ENCODE data around the gene KLK13. TPM values are rescaled to one million over a fixed set of nuclear protein-coding genes. Genes with fewer than 3 reads are reported as not detected.

KLK13 gene
- total RNA-seq, 2 experiments from 2014 or later = not detected

DNA sequence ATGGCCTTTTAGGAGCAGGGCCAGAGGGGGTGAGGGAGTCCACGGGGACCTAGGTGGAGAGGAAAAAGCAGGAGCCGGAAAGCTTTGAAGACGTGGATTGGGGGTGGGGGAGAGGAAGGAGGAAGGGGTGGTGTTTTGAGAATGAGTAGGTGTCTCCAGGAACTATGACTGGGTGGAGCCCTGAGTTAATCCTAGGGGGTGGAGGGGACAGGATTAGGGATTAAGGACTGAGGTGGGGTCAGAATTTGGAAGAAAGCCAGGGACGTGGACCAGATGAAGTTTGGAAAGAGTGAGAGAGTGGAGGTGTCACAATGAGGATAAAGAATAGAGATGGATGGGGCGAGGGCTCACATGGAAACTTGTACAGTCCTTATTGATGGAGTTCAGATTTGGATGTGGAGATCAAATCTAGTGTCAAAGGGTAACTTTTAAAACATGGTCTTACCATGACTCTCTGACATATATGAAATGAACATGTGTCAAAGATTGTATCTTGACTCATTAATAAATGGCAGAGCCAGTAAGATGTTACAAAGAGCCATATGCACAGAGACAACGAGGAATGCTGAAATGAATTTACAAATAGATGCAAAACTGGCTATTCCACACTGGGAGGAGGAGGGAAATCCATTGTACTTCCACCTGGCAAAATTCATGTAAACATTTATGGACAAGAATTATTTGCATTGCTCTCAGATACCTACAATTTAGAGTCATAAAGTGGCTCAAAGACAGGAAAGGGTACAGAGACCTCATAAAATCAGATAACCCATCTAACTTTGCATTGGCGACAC lies 1.7 kb upstream of the KLK13 start:
- Mint-ChIP-seq H3K4me3 (no peak overlapping the region), H3K4me1 (peaks cover 3% of the 10 kb centered on the region), H3K27me3 (peaks cover 25% of the 10 kb centered on the region), H3K9me3 (no peaks in the 10 kb centered on the region), H3K27ac (no peak overlapping the region), H3K36me3 (ENCODE audit: low read depth) (no peaks in the 10 kb centered on the region)
- no peak for DNase-seq
- POLR2A ChIA-PET = no interaction called here
- CTCF ChIA-PET = interaction anchor here (0.6 to 1.0 kb wide), 2 partner anchors 34 to 157 kb away, joined by 3 read pairs; no protein-coding TSS in a partner anchor

DNA sequence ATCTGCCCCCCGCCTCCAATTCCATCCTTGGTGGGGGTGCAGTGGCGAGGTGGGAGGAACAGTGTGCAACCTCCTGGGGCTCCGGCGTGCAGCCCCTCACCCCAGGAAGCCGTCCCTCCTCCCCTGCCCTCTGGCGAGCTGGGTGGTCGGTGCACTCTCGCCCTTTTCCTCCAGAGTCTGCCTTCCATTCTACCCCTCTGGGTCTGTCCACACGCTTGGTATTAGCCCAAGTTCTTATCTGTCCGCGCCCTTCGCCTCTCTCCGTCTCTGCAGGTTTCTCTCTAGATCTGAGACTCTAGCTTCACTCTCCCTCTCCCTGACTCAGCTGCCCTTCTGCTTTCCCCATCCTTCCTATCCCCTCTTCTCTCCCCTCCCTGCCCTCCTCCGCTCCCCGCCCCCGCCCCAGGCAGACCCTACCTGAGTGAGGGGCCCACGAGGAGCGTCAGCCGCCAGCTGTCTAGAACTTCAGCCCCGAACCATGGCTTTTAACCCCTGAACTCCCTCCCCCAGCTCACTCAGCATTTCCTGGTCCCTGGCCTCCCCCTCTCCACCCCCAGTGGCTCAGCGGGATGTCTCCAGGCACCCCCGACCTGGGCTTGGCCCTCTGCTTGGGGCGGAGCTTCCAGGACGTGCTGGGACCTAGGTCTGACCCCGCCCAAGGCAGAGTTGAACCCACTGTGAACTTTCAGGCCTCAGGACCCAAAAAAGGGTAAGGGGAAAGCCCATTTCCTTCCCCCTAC lies 499 bp upstream of the KLK13 start:
- peaks cover 30% of the 10 kb centered on the region for H3K27me3 Mint-ChIP-seq
- no peak overlapping the region for H3K27ac Mint-ChIP-seq
- H3K36me3 Mint-ChIP-seq (ENCODE audit: low read depth) = no peaks in the 10 kb centered on the region
- POLR2A ChIA-PET = no interaction called here
- CTCF ChIA-PET = interaction anchor here (0.6 kb wide), 1 partner anchor 158 kb away, joined by 3 read pairs; no protein-coding TSS in a partner anchor
- no peak for DNase-seq
- peaks cover 3% of the 10 kb centered on the region for H3K4me1 Mint-ChIP-seq
- no peak overlapping the region for H3K4me3 Mint-ChIP-seq
- no peaks in the 10 kb centered on the region for H3K9me3 Mint-ChIP-seq

DNA sequence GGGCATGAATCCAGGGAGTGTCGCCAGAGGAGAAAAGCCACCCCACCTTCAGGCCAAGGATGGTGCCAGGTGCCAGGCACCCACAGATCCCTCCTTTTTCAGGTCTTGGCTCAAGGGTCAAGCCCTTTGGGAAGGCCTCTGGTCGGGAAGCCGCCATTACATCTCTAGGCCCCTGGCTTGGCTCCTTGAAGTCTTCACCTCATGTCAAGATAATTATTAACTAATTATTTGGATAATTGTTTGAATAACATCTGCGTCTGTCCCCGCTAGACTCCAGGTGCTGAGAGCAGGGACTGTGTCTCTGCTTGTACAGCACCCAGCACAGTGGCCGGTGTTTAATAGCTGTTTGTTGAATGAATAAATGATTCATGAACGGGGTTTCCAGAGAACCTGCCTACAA lies 1.2 kb downstream of the KLK13 start:
- POLR2A ChIA-PET = no interaction called here
- Mint-ChIP-seq H3K4me3 (no peak overlapping the region), H3K27me3 (peaks cover 33% of the 10 kb centered on the region), H3K36me3 (ENCODE audit: low read depth) (no peaks in the 10 kb centered on the region), H3K27ac (no peak overlapping the region), H3K4me1 (peaks cover 3% of the 10 kb centered on the region), H3K9me3 (no peaks in the 10 kb centered on the region)
- DNase-seq = no peak
- CTCF ChIA-PET = interaction anchor here (1.6 kb wide), 1 partner anchor 19 kb away, joined by 5 read pairs; no protein-coding TSS in a partner anchor

DNA sequence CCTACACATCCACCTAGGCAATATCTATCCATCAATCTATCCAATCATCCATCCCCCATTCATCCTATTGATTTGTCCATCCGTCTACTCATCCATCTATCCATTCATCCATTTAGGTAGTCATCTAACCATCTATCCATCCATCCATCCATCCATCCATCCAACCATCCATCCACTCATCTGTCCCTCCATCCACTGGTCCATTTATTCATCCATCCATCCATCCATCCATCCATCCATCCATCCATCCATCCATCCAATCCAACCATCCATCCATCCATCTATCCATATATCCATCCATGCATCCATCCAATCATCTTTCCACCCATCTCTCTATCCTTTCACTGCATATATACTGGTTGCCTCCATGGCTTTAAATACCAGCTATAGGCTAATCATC lies 3.9 kb downstream of the KLK13 start:
- H3K4me1 Mint-ChIP-seq = peaks cover 2% of the 10 kb centered on the region
- no peak for DNase-seq
- ChIA-PET CTCF (no interaction called here), POLR2A (no interaction called here)
- H3K4me3 Mint-ChIP-seq = no peak overlapping the region
- H3K9me3 Mint-ChIP-seq = no peaks in the 10 kb centered on the region
- H3K27ac Mint-ChIP-seq = no peak overlapping the region
- no peaks in the 10 kb centered on the region for H3K36me3 Mint-ChIP-seq (ENCODE audit: low read depth)
- H3K27me3 Mint-ChIP-seq = peaks cover 27% of the 10 kb centered on the region

DNA sequence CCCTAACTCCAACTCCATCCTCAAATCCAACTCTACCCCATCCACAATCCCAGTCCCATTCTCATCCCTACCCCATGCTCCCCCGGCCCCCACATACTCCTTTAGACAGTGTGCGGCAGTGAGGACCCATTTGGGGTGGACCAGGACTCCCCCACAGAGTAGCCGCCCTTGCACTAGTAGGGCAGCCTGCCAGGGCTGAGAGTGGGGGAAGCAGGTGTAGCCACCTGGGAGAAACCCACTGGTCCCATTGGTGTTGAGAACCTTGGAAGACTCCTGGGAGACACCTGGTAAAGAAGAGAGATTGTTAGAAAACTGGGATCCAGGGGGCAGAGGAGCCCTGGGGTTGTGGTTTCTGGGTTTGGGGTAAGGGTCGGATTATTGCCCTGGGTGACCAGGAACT lies 4.6 kb downstream of the KLK13 start:
- H3K9me3 Mint-ChIP-seq = no peaks in the 10 kb centered on the region
- H3K36me3 Mint-ChIP-seq (ENCODE audit: low read depth) = no peaks in the 10 kb centered on the region
- DNase-seq = no peak
- peaks cover 28% of the 10 kb centered on the region for H3K27me3 Mint-ChIP-seq
- H3K4me1 Mint-ChIP-seq = no peaks in the 10 kb centered on the region
- no peak overlapping the region for H3K4me3 Mint-ChIP-seq
- ChIA-PET CTCF (no interaction called here), POLR2A (no interaction called here)
- H3K27ac Mint-ChIP-seq = no peak overlapping the region

DNA sequence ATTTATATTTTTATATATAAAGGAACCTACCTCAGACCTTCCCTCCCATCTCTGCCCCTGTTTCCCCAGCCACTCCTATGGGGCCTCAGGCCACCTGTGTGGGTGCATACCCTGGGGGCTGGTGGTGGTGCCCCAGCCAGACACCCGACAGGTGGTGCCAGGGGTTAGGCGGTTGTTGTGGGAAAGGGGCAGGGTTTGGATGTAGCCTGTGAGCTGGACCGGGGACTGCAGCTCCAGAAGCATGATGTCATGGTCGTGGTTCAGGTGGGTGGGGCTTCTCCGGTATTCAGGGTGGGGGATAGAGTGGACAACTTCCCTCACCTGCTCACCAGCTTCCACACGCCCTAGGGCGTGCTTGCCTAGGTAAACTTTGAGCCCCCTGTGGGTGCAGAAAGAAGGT lies 5.2 kb downstream of the KLK13 start:
- POLR2A ChIA-PET = no interaction called here
- Mint-ChIP-seq H3K27ac (no peak overlapping the region), H3K4me3 (no peak overlapping the region), H3K36me3 (ENCODE audit: low read depth) (no peaks in the 10 kb centered on the region), H3K4me1 (no peaks in the 10 kb centered on the region), H3K9me3 (no peaks in the 10 kb centered on the region), H3K27me3 (peaks cover 25% of the 10 kb centered on the region)
- CTCF ChIA-PET = no interaction called here
- DNase-seq = no peak

DNA sequence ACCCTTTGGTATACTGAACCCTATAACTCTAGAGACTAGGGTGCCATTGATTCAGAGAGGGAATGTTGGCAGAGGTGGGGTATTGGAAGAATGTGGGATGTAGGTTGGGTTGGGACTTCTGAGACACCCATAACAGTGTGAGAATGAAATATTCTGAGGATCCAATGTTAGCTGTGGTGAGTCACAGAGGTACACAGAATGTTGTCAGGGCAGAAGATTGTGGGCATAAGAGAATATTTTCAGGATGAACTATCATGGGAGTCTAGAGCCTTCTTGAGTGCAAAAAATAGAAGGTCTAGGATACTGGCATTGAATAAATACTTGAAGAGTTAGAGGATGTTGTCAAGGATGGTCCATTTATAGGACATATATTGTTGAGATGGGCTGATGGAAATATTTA lies 9.0 kb downstream of the KLK13 start:
- no peaks in the 10 kb centered on the region for H3K9me3 Mint-ChIP-seq
- no peak overlapping the region for H3K27ac Mint-ChIP-seq
- DNase-seq = no peak
- CTCF ChIA-PET = no interaction called here
- H3K4me1 Mint-ChIP-seq = no peaks in the 10 kb centered on the region
- no peak overlapping the region for H3K4me3 Mint-ChIP-seq
- peaks cover 29% of the 10 kb centered on the region for H3K27me3 Mint-ChIP-seq
- POLR2A ChIA-PET = no interaction called here
- no peaks in the 10 kb centered on the region for H3K36me3 Mint-ChIP-seq (ENCODE audit: low read depth)

DNA sequence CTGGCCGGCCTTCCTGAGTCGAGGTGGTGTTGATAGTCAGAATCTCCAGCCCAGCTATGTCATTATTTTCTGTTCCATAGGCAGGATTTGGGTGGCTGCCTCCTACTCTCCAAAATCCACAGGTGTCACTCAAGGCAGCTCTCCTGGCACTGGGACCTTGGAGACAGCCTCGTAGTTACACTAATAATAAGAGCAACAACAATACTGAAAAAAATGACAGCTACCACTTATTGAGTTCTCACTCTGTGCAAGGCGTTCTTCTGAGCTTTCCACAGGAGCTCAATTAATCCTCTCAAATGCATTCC lies 17.9 kb downstream of the KLK13 start:
- Mint-ChIP-seq H3K27me3 (peaks cover 8% of the 10 kb centered on the region), H3K4me3 (no peak overlapping the region), H3K27ac (no peak overlapping the region), H3K4me1 (no peaks in the 10 kb centered on the region), H3K9me3 (no peaks in the 10 kb centered on the region), H3K36me3 (ENCODE audit: low read depth) (no peaks in the 10 kb centered on the region)
- DNase-seq = no peak
- ChIA-PET CTCF (no interaction called here), POLR2A (no interaction called here)

DNA sequence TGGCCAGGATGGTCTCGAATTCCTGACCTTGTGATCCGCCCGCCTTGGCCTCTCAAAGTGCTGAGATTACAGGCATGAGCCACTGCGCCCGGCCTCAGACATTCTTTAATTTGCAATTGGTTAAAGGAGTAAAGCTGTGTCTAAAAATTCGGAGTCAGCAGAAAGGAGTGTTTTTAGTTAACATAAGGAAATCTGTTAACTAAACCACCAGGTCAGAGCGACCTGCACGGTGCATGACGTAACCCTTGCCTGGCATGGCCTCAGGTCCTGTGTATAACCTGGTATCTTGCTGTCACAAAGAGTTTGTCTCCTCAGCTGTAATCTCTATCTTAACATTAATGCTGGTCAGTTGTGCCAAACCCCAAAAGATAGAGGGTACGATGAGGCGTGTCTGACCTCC lies 20.6 kb downstream of the KLK13 start:
- Mint-ChIP-seq H3K36me3 (ENCODE audit: low read depth) (no peaks in the 10 kb centered on the region), H3K9me3 (no peaks in the 10 kb centered on the region), H3K4me1 (no peaks in the 10 kb centered on the region), H3K27me3 (peaks cover 8% of the 10 kb centered on the region), H3K4me3 (no peak overlapping the region), H3K27ac (no peak overlapping the region)
- CTCF ChIA-PET = interaction anchor here (0.8 to 1.5 kb wide), 3 partner anchors 9 to 47 kb away, joined by 3 to 5 read pairs (median 3); partner anchors contain the start of gene KLK12
- no peak for DNase-seq
- POLR2A ChIA-PET = no interaction called here

DNA sequence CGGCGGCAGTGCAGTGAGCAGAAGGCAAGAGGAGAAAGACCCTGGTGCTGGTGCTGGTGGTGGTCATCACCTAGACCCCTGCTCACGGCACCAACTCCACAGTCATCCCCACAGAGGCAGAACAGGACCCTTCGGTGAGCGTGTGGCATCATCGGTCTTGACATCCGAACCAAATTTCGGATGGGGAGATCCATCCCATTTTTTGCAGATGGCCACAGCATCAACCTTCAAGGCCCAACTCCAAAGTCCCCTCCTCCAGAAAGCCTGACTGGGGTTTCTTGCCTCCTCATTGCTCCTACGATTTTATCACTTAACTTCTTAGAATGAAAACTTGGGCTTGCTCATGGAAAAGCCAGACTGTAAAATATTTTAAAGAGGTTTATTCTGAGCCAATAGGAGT lies 21.4 kb downstream of the KLK13 start:
- H3K36me3 Mint-ChIP-seq (ENCODE audit: low read depth) = no peaks in the 10 kb centered on the region
- ChIA-PET POLR2A (no interaction called here), CTCF (interaction anchor here (0.8 kb wide), 1 partner anchor 8 kb away, joined by 3 read pairs; the partner anchor contains the start of gene KLK12)
- H3K27me3 Mint-ChIP-seq = peaks cover 8% of the 10 kb centered on the region
- H3K4me3 Mint-ChIP-seq = no peak overlapping the region
- H3K4me1 Mint-ChIP-seq = no peaks in the 10 kb centered on the region
- no peak for DNase-seq
- H3K9me3 Mint-ChIP-seq = no peaks in the 10 kb centered on the region
- H3K27ac Mint-ChIP-seq = peak overlapping the region; percentile 44

DNA sequence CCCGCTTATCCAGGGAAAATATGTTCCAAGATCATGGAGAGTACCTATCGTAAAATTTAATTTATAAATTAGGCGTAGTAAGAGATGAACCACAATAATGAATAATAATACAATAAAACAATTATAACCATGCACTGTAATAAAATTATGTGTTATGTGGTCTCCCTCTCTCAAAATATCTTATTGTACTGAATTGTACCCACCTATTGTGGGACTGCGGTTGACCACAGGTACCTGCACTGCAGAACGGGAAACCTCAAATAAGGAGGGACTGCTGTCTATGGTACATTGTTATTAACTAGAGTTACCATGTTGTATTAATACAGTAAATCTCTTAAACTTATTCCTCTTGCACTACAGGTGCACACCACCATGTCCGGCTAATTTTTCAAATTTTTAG lies 24.7 kb downstream of the KLK13 start:
- POLR2A ChIA-PET = no interaction called here
- no peaks in the 10 kb centered on the region for H3K36me3 Mint-ChIP-seq (ENCODE audit: low read depth)
- H3K4me3 Mint-ChIP-seq = no peak overlapping the region

DNA sequence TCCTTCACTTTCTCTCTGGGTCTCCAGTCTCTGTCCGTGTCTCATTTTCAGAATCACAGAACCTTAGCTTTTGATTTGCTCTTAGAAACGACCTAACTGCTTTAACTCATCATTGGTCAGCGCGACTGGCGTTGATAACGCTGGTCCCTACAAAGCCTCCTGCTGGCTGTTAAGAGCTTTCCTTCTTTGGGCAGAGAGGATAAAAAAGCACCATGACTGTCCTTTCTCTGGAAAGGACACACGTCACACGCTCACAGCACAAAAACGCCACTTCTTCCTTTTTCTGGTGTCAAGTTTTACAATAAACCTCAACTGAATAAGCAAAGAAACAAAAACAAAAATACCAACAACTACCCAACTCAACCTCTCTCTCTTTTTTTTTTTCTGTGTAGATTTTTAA lies 28.4 kb downstream of the KLK13 start:
- Mint-ChIP-seq H3K27me3 (peaks cover 3% of the 10 kb centered on the region), H3K27ac (no peak overlapping the region), H3K4me3 (no peak overlapping the region), H3K9me3 (no peaks in the 10 kb centered on the region), H3K4me1 (no peaks in the 10 kb centered on the region), H3K36me3 (ENCODE audit: low read depth) (no peaks in the 10 kb centered on the region)
- POLR2A ChIA-PET = no interaction called here
- no peak for DNase-seq
- CTCF ChIA-PET = no interaction called here

More for the DNA sequence above, 24.7 kb downstream of the KLK13 start:
- H3K27me3 Mint-ChIP-seq = no peaks in the 10 kb centered on the region
- H3K27ac Mint-ChIP-seq = no peak overlapping the region
- H3K4me1 Mint-ChIP-seq = no peaks in the 10 kb centered on the region
- no peaks in the 10 kb centered on the region for H3K9me3 Mint-ChIP-seq
- DNase-seq = no peak
- CTCF ChIA-PET = no interaction called here

DNA sequence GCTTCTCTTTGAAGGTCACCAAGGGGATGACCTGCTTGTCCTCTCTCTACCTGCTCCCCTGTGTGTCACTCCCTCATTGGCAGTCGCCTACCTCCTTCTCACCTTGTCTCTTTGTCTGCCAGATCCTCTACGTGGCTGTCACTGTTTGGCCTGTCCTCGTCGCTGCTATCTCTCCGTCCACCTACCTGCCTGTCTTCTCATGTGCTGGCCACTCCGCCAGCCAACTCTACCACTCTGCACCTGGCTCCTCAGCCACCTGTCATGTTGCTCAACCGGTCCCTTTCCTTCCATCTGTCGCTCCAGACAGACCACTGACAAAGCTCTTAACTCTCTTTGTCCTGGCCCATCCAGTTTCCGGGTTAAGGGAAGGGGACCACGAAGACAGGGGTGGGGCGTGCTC lies 30.2 kb downstream of the KLK13 start, which contains the start of gene KLK12:
Gene KLK12 (minus strand): TSS at position 299 of the 400 bp plus-strand sequence. CDS start 381 bp downstream, outside the sequence.
- CTCF ChIA-PET = interaction anchor here (0.6 to 1.3 kb wide), 2 partner anchors 9 to 14 kb away, joined by 3 read pairs; no protein-coding TSS in a partner anchor
- no peak within 1 kb of the TSS for H3K27ac Mint-ChIP-seq
- H3K36me3 Mint-ChIP-seq (ENCODE audit: low read depth) = no peaks in the 10 kb centered on the region
- peaks cover 3% of the 10 kb centered on the region for H3K27me3 Mint-ChIP-seq
- H3K4me3 Mint-ChIP-seq = no peak within 1 kb of the TSS
- POLR2A ChIA-PET = no interaction called here
- DNase-seq = no peak
- H3K9me3 Mint-ChIP-seq = no peaks in the 10 kb centered on the region
- H3K4me1 Mint-ChIP-seq = no peaks in the 10 kb centered on the region

All from activated CD4-positive, alpha-beta T cell treated with anti-CD3 and anti-CD28 coated beads, Interleukin-2, amount 10 ng/mL, durations not matched to agents 7 days and 5 days (primary cell).